KBM-7 (cell line): ENCODE results near the gene HSD17B11.
"Not testable (repeated sequence)": the region's sequence is repeated elsewhere in the genome, so short reads cannot be mapped to it uniquely, and the experiment has no call there.

ENCODE experiments used
- DNase-seq: peaks from one replicate; pipeline ENCODE4 v3.0.0-alpha.2; 2015
- in situ Hi-C: fragments of 300-500 bp; cut with MboI; formaldehyde crosslinking; loops from 2 replicates; pipeline ENCODE4 v1.14.3; 2020; ENCODE audit warnings: low sequenced_read_pairs, low pct_unique_long_range_greater_than_20kb, mixed read lengths

Gene HSD17B11

DNA sequence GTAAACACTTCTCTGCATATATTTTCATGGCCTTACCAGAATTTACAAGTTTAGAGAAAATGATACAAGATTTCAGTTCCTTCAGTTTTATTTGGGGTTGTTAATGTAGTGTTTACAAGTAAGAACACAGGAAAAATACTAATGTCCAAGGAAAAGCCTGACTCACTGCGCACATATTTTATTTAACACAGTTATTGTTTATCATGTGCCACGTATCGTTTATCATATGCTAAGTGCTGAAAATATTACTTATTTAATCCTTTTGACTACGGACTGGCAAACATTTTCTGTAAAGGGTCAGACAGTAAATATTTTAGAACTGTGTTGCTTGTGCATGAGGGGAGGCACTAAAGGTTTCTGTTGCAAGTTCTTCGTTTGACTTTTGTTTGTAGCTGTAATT, 69.1 kb downstream of the HSD17B11 start:
- in situ Hi-C loops: no loop called here
- no peak for DNase-seq

- in situ Hi-C loops: no loop called here
- DNase-seq: no peak
Observed at GRCh38 chr4:87317527-87317926, 73.5 kb downstream of the HSD17B11 start.

- in situ Hi-C loops: no loop called here
Observed at GRCh38 chr4:87316961-87317360, 74.0 kb downstream of the HSD17B11 start.

GRCh38 chr4:87315000-87315399, 76.0 kb downstream of the HSD17B11 start:
- DNase-seq, in situ Hi-C loops: not testable (repeated sequence)

More at GRCh38 chr4:87316961-87317360, 74.0 kb downstream of the HSD17B11 start:
- DNase-seq: no peak

DNA sequence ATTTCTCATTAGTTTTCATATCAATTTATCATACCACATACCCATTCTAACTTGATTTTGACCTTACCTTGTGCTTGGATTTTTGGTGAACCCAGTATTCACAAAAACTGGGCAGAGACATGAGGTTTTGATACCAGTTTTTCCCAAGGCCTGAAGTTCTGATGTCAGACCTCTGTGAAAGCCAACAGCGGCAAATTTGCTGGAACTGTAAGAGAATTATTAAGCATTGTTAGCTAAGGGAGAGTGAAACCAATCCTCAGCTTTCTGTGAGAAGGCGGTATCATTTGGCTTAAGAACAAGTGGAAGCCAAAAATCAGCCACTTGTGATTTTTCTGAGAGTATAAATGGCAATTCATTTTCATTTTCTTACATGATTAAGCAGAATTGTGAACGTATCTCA, 77.2 kb downstream of the HSD17B11 start:
- in situ Hi-C loops: no loop called here
- DNase-seq: no peak

GRCh38 chr4:87311684-87312083, 79.3 kb downstream of the HSD17B11 start:
- DNase-seq: no peak
- in situ Hi-C loops: no loop called here

GRCh38 chr4:87310691-87311335, 80.2 kb downstream of the HSD17B11 start:
- in situ Hi-C loops: no loop called here
- DNase-seq: no peak

GRCh38 chr4:87309625-87310024, 81.4 kb downstream of the HSD17B11 start:
- in situ Hi-C loops: no loop called here
- no peak for DNase-seq

DNA sequence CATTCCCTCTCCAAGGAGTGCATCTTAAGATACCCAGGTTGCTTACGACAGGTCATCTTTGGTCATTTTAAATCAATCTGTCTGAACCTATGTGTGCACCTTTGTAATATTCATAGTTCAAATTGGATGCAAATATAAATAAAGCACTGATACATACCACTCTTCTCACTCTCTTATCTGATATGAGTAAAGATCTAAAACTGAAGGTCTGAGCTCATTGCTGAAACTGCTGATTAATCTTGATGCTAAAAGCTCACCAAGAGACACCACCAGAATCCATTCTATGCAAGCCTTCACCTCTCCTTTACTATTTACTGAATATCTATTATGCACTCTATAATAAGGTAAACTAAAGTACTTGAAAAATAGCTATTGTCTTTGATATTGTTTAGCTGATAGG, 84.9 kb downstream of the HSD17B11 start:
- in situ Hi-C loops: no loop called here
- DNase-seq: no peak

- in situ Hi-C loops: no loop called here
- no peak for DNase-seq
Observed at GRCh38 chr4:87305562-87305961, 85.4 kb downstream of the HSD17B11 start.

DNA sequence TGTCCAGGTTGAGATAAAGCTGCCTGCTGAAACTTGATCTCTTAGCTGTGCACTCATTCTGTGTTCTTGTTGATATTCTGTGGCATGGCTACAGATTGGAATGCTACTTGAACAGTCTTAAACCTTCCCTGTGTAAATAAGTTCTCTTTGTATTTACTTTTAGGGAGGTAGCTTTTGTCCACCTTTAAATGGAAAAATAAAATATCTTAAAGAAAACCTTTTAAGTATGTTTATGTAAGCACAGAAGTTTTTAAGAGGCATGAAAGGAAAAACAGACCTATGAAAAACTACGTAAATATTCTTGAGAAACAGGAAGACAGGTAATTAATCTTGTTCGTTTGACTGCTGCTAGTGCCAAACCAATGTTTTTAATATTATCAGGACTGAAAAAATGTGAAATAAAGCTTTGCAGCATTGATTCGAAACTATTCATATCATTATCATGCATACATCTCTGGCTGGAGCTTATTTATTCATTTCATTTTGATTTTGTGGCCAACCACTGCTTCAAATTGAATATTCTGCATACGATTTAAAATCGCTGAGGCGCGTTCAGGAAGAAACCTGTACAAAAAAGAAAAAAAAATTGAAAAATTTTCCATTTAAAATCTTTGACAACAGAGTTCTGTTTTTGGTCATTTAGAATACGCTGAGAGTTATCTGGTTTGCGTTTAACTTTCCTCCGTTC, 86.1 kb downstream of the HSD17B11 start:
- no peak for DNase-seq
- in situ Hi-C loops: no loop called here

- in situ Hi-C loops: loop anchor here (25.0 kb wide), 1 partner anchor 162 kb away; no protein-coding TSS in a partner anchor
- DNase-seq: no peak
Observed at GRCh38 chr4:87299898-87300297, 91.1 kb downstream of the HSD17B11 start.

DNA sequence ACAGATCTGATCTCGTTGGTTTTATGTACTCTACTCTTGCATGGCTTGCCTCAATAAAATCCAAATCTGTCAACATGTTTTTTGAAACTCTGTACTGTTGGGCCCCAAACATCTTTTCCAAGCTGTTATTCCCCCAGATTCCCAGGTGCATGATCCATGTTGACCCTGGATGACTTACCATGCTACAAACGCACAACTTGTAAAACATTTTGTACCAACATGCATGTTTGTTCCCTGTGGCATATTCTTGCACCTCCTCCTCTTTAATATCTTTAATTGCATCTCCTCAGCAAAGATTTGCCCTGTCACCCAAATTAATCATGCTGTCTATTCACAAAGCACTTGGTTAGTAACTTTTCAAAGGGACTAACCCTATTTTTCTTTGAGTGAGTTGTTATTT, 92.6 kb downstream of the HSD17B11 start:
- no peak for DNase-seq
- in situ Hi-C loops: loop anchor here (25.0 kb wide), 1 partner anchor 164 kb away; no protein-coding TSS in a partner anchor

DNA sequence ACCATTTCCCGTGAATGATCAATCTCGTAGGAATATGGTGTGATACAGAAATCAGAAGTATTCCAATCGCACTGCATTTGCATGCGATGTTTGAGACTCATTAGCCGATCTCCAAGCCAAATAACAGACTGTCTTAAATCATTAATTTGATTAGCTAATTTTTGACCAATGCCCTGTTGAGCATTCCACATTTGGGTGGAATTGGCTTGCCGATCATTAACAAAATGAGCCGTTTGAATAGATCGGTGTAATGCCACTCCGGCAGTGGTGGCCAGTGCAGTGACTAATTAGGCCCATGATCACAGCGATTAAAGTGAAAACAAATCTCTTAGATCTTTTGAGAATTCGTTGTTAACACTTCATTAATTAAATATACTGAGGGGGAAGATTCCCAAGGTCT, 96.1 kb downstream of the HSD17B11 start:
- DNase-seq: not testable (repeated sequence)
- in situ Hi-C loops: loop anchor here (25.0 kb wide), 1 partner anchor 167 kb away; no protein-coding TSS in a partner anchor

DNA sequence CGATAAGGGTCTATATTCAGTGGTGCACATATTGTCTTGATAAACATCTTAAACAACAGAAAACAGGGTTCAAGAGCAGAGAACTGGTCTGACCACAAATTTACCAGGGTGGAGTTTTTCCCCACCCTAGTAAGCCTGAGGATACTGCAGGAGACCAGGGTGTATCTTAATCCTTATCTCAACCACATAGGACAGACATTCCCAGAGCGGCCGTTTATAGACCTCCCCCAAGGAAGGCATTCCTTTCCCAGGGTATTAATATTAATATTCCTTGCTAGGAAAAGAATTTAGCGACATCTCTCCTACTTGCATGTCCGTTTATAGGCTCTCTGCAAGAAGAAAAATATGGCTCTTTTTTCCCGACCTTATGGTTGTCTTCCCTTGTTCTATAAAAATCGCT, 97.1 kb downstream of the HSD17B11 start:
- DNase-seq: not testable (repeated sequence)
- in situ Hi-C loops: loop anchor here (25.0 kb wide), 1 partner anchor 168 kb away; no protein-coding TSS in a partner anchor

DNA sequence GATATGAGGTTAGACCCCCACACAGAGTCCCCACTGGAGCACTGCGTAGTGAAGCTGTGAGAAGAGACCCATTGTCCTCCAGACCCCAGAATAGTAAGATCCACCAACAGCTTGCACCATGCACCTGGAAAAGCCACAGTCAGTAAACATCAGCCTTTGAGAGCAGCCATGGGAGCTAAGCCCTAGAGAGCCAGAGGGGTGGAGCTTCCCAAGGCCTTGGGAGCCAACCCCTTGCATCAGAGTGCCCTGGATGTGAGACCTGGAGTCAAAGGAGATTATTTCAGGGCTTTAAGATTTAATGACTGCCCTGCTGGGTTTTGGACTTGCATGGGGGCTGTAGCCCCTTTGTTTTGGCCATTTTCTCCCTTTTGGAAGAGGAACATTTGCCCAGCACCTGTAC, 104.0 kb downstream of the HSD17B11 start:
- in situ Hi-C loops: loop anchor here (25.0 kb wide), 1 partner anchor 175 kb away; no protein-coding TSS in a partner anchor

More for the DNA sequence above, 104.0 kb downstream of the HSD17B11 start:
- no peak for DNase-seq
